PC-9 (cell line): ENCODE data around the gene GKAP1.

Source experiments
- EZH2 ChIP-seq: fragments of 200-600 bp; sonication (generic); IDR thresholded peaks from 2 replicates; pipeline ENCODE4 v1.8.0; 2017; ENCODE audit warnings: antibody characterized with exemption, low read depth
- TF ChIP-seq, protein P1 (sequence below): fragments of 200-600 bp; sonication (generic); conservative IDR thresholded peaks from 2 replicates; pipeline ENCODE4 v1.6.1; 2017; ENCODE audit warnings: mixed run types, antibody characterized with exemption, mild to moderate bottlenecking, moderate library complexity

DNA sequence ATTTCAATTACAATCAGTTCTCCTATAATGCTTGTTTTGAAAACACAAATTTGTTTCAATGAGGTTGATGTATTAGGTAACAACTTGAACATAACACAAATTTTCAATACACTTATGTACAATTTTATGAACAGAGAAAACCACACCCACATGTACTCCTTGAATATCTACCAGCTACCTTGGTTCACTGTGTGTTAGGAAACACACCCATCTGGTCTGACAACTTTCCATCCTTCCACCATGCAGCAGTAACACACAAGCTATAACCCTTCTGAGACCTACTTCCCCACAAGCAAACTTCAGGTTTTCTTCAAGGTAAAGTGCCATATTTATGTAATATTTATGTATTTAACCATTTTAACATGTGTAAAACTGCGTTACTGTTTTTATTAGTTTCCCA lies 73.4 kb downstream of the GKAP1 start:
- no peak for TF ChIP-seq EZH2
- TF ChIP-seq, protein P1, sequence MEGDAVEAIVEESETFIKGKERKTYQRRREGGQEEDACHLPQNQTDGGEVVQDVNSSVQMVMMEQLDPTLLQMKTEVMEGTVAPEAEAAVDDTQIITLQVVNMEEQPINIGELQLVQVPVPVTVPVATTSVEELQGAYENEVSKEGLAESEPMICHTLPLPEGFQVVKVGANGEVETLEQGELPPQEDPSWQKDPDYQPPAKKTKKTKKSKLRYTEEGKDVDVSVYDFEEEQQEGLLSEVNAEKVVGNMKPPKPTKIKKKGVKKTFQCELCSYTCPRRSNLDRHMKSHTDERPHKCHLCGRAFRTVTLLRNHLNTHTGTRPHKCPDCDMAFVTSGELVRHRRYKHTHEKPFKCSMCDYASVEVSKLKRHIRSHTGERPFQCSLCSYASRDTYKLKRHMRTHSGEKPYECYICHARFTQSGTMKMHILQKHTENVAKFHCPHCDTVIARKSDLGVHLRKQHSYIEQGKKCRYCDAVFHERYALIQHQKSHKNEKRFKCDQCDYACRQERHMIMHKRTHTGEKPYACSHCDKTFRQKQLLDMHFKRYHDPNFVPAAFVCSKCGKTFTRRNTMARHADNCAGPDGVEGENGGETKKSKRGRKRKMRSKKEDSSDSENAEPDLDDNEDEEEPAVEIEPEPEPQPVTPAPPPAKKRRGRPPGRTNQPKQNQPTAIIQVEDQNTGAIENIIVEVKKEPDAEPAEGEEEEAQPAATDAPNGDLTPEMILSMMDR: no peak
